Osteocyte (in vitro differentiated cells): ENCODE data around the gene GCLC. TPM values are rescaled to one million over a fixed set of nuclear protein-coding genes. Genes with fewer than 3 reads are reported as not detected.

Source experiments
- DNase-seq: peaks from one replicate; pipeline ENCODE4 v3.0.0; 2021; ENCODE audit warnings: mixed read lengths; ENCODE audit not compliant: unreplicated experiment; ENCODE audit errors: extremely low spot score
- H3K27ac Mint-ChIP-seq: one replicate; pipeline ENCODE4 v1.8.0; 2021; ENCODE audit warnings: mild to moderate bottlenecking, mixed read lengths; ENCODE audit not compliant: unreplicated experiment
- H3K27me3 Mint-ChIP-seq: one replicate; pipeline ENCODE4 v1.8.0; 2021; ENCODE audit warnings: mixed read lengths; ENCODE audit not compliant: unreplicated experiment
- H3K36me3 Mint-ChIP-seq: one replicate; pipeline ENCODE4 v1.8.0; 2021; ENCODE audit warnings: mixed read lengths; ENCODE audit not compliant: unreplicated experiment
- H3K4me1 Mint-ChIP-seq: one replicate; pipeline ENCODE4 v1.8.0; 2021; ENCODE audit warnings: mixed read lengths; ENCODE audit not compliant: unreplicated experiment
- H3K4me3 Mint-ChIP-seq: one replicate; pipeline ENCODE4 v1.8.0; 2021; ENCODE audit warnings: mild to moderate bottlenecking, moderate library complexity, mixed read lengths; ENCODE audit not compliant: unreplicated experiment
- H3K9me3 Mint-ChIP-seq: one replicate; pipeline ENCODE4 v1.8.0; 2021; ENCODE audit warnings: mixed read lengths; ENCODE audit not compliant: unreplicated experiment
- CTCF ChIP-seq: fragments of 200-600 bp; sonication (generic); IDR thresholded peaks from 2 replicates; pipeline ENCODE4 v1.5.0; 2021; ENCODE audit warnings: antibody characterized with exemption, mild to moderate bottlenecking, moderate library complexity
- total RNA-seq: library from RNA; stranded (reverse); gene quantifications from 2 replicates; pipeline ENCODE4 v1.2.1, GENCODE V29; 2021

Gene GCLC
- total RNA-seq, 1 donor from 2014 or later: 43.7 TPM

- Mint-ChIP-seq H3K27me3 (peaks cover 23% of the 10 kb centered on the region), H3K4me3 (no peak overlapping the region), H3K27ac (no peak overlapping the region), H3K4me1 (no peaks in the 10 kb centered on the region), H3K9me3 (peaks cover 6% of the 10 kb centered on the region), H3K36me3 (no peaks in the 10 kb centered on the region)
- no peak for DNase-seq
- TF ChIP-seq CTCF: no peak
Observed at GRCh38 chr6:53456809-53457208, 88.1 kb downstream of the GCLC start.

GRCh38 chr6:53455678-53456077, 89.2 kb downstream of the GCLC start:
- no peak for TF ChIP-seq CTCF
- Mint-ChIP-seq H3K27ac (no peak overlapping the region), H3K27me3 (peaks cover 17% of the 10 kb centered on the region), H3K4me1 (no peaks in the 10 kb centered on the region), H3K9me3 (peaks cover 11% of the 10 kb centered on the region), H3K4me3 (no peak overlapping the region), H3K36me3 (no peaks in the 10 kb centered on the region)
- DNase-seq: no peak

DNA sequence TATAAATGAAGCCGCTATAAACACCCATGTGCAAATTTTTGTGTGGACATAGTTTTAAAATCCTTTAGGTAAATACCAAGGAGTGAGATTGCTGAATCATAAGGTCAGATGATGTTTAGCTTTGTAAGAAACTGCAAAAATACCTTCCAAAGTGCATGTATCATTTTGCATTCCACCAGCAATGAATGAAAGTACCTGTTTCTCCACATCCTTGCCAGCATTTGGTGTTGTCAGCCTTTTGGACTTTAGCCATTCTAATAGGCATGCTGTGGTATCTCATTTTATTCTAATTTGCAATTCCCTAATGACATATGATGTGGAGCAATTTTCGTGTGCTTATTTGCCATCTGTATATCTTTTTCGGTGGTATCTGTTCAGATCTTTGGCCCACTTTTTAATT, 93.7 kb downstream of the GCLC start:
- no peaks in the 10 kb centered on the region for H3K36me3 Mint-ChIP-seq
- H3K9me3 Mint-ChIP-seq: peaks cover 21% of the 10 kb centered on the region
- peaks cover 3% of the 10 kb centered on the region for H3K27me3 Mint-ChIP-seq
- DNase-seq: no peak
- no peak overlapping the region for H3K4me3 Mint-ChIP-seq
- no peaks in the 10 kb centered on the region for H3K4me1 Mint-ChIP-seq
- no peak for TF ChIP-seq CTCF
- H3K27ac Mint-ChIP-seq: no peak overlapping the region

DNA sequence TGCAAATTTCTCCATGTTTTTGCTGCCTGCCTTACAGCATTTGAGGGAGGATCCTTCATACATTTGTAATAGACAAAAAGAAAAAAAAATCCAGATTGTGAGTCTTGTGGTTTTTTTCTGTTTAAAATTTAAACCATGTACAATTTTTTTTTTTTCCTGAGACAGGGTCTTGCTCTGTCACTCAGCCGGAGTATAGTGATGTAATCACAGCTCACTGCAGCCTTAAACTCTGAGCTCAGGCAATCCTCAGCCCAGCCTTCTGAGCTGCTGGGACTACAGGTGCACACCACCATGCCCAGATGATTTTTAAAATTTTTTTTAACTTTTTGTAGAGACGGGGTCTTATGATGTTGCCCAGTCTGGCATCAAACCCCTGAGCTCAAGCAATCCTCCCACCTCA, 97.0 kb downstream of the GCLC start:
- no peak for DNase-seq
- no peak overlapping the region for H3K27ac Mint-ChIP-seq
- peaks cover 10% of the 10 kb centered on the region for H3K27me3 Mint-ChIP-seq
- no peak overlapping the region for H3K4me3 Mint-ChIP-seq
- H3K36me3 Mint-ChIP-seq: no peaks in the 10 kb centered on the region
- TF ChIP-seq CTCF: no peak
- H3K4me1 Mint-ChIP-seq: no peaks in the 10 kb centered on the region
- H3K9me3 Mint-ChIP-seq: peaks cover 15% of the 10 kb centered on the region

Other genes starting within 250 kb of the GCLC start
- gene ELOVL5, start 196.2 kb downstream of the GCLC start, total RNA-seq: 88.8 and 89.4 TPM in 2 replicates
- gene KLHL31, start 120.7 kb upstream of the GCLC start, total RNA-seq: 0.40 and 0.42 TPM in 2 replicates
- gene LRRC1, start 249.9 kb upstream of the GCLC start, total RNA-seq: 7.4 and 7.6 TPM in 2 replicates